ENCODE data around the gene DDAH1. TPM values are rescaled to one million over a fixed set of nuclear protein-coding genes. Genes with fewer than 3 reads are reported as not detected.
A peak's percentile ranks its signal among the peaks of the same experiment; 100 is the strongest.

Gene DDAH1
- total RNA-seq, 1 experiment from 2014 or later = 65.9 TPM

GRCh38 chr1:85282424-85282823, 182.5 kb downstream of the DDAH1 start:
- CTCF ChIA-PET = no interaction called here
- no peaks in the 10 kb centered on the region for H3K36me3 ChIP-seq (ENCODE audit: low read depth, low read length)

GRCh38 chr1:85280636-85281035, 184.3 kb downstream of the DDAH1 start:
- Histone ChIP-seq H3K4me1 (ENCODE audit: insufficient read depth, low read length) (peaks cover 27% of the 10 kb centered on the region), H3K36me3 (ENCODE audit: low read depth, low read length) (no peaks in the 10 kb centered on the region), H4K20me1 (ENCODE audit: low read length) (no peaks in the 10 kb centered on the region), H3K9me2 (replicated peaks; ENCODE audit: low read length) (no peaks in the 10 kb centered on the region), H3K27me3 (ENCODE audit: low read length) (no peaks in the 10 kb centered on the region), H3K27ac (ENCODE audit: low read length) (no peak overlapping the region), H3F3A (ENCODE audit: low read length, unreplicated experiment) (no peaks in the 10 kb centered on the region), H3K4me3 (ENCODE audit: low read length) (no peak overlapping the region), H2AFZ (ENCODE audit: low read length) (no peak overlapping the region), H3K4me2 (ENCODE audit: low read length) (no peak overlapping the region), H3K79me2 (ENCODE audit: low read length) (peaks cover 7% of the 10 kb centered on the region), H3K9me3 (ENCODE audit: low read length) (no peaks in the 10 kb centered on the region), H3K9ac (ENCODE audit: low read length) (no peak overlapping the region)
- ChIA-PET POLR2A (ENCODE audit: unreplicated experiment) (interaction anchor here (0.6 kb wide), 1 partner anchor 9 kb away, joined by 3 read pairs; no protein-coding TSS in a partner anchor), CTCF (no interaction called here)
- intact Hi-C loops (cut with micrococcal nuclease) = no loop called here
- no TSS peak for BruUV-seq (replicated peaks)
- no peak for DNase-seq
- TF ChIP-seq EZH2 (IDR thresholded peaks at IDR 0.05; ENCODE audit: low read length, unreplicated experiment) (no peak), EZH2phosphoT487 (IDR thresholded peaks at IDR 0.05; ENCODE audit: borderline replicate concordance, low read length) (no peak), CTCF (conservative IDR thresholded peaks at IDR 0.05; ENCODE audit: low read depth, low read length) (no peak)
- no peak for ATAC-seq

More at GRCh38 chr1:85282424-85282823, 182.5 kb downstream of the DDAH1 start:
- no peak overlapping the region for H3K4me3 ChIP-seq (ENCODE audit: low read length)
- no peaks in the 10 kb centered on the region for H3F3A ChIP-seq (ENCODE audit: low read length, unreplicated experiment)
- H2AFZ ChIP-seq (ENCODE audit: low read length) = no peak overlapping the region
- H3K9me2 ChIP-seq (replicated peaks; ENCODE audit: low read length) = no peaks in the 10 kb centered on the region
- no peak overlapping the region for H3K4me2 ChIP-seq (ENCODE audit: low read length)
- no TSS peak for BruUV-seq (replicated peaks)
- H3K79me2 ChIP-seq (ENCODE audit: low read length) = no peaks in the 10 kb centered on the region
- no peaks in the 10 kb centered on the region for H4K20me1 ChIP-seq (ENCODE audit: low read length)
- no peak for TF ChIP-seq EZH2 (IDR thresholded peaks at IDR 0.05; ENCODE audit: low read length, unreplicated experiment)
- TF ChIP-seq CTCF (conservative IDR thresholded peaks at IDR 0.05; ENCODE audit: low read depth, low read length) = peak; percentile 47; the same call in 1 of the 2 replicates
- peak; percentile 37 for DNase-seq
- no peak overlapping the region for H3K27ac ChIP-seq (ENCODE audit: low read length)
- intact Hi-C loops (cut with micrococcal nuclease) = no loop called here
- H3K4me1 ChIP-seq (ENCODE audit: insufficient read depth, low read length) = peaks cover 20% of the 10 kb centered on the region
- H3K9ac ChIP-seq (ENCODE audit: low read length) = no peak overlapping the region
- peak; percentile 20; the same call in 1 of the 2 replicates for ATAC-seq
- POLR2A ChIA-PET (ENCODE audit: unreplicated experiment) = no interaction called here
- H3K9me3 ChIP-seq (ENCODE audit: low read length) = no peaks in the 10 kb centered on the region
- H3K27me3 ChIP-seq (ENCODE audit: low read length) = no peaks in the 10 kb centered on the region

GRCh38 chr1:85279458-85280080, 185.4 kb downstream of the DDAH1 start:
- BruUV-seq (replicated peaks) = no TSS peak
- Histone ChIP-seq H3K27me3 (ENCODE audit: low read length) (no peaks in the 10 kb centered on the region), H3F3A (ENCODE audit: low read length, unreplicated experiment) (no peaks in the 10 kb centered on the region), H3K4me2 (ENCODE audit: low read length) (peak overlapping the region; percentile 75), H3K9me2 (replicated peaks; ENCODE audit: low read length) (no peaks in the 10 kb centered on the region), H3K79me2 (ENCODE audit: low read length) (peaks cover 17% of the 10 kb centered on the region), H3K4me3 (ENCODE audit: low read length) (peak overlapping the region; percentile 45; the same call in 1 of the 2 replicates), H3K4me1 (ENCODE audit: insufficient read depth, low read length) (peaks cover 32% of the 10 kb centered on the region), H3K36me3 (ENCODE audit: low read depth, low read length) (no peaks in the 10 kb centered on the region), H3K27ac (ENCODE audit: low read length) (peak overlapping the region; percentile 84), H3K9ac (ENCODE audit: low read length) (peak overlapping the region; percentile 48), H2AFZ (ENCODE audit: low read length) (no peak overlapping the region), H3K9me3 (ENCODE audit: low read length) (no peaks in the 10 kb centered on the region), H4K20me1 (ENCODE audit: low read length) (peaks cover 5% of the 10 kb centered on the region)
- ATAC-seq (no peak), DNase-seq (no peak)
- intact Hi-C loops (cut with micrococcal nuclease) = loop anchor here (1.0 kb wide), 1 partner anchor 10 kb away; no protein-coding TSS in a partner anchor
- ChIA-PET CTCF (no interaction called here), POLR2A (ENCODE audit: unreplicated experiment) (no interaction called here)
- no peak for TF ChIP-seq EZH2phosphoT487 (IDR thresholded peaks at IDR 0.05; ENCODE audit: borderline replicate concordance, low read length)
- no peak for TF ChIP-seq EZH2 (IDR thresholded peaks at IDR 0.05; ENCODE audit: low read length, unreplicated experiment)
- TF ChIP-seq CTCF (conservative IDR thresholded peaks at IDR 0.05; ENCODE audit: low read depth, low read length) = no peak

Data from PC-3 (cell line).